UCSD-AML1 (cell line): ENCODE measurements around the gene AFG3L2.

Source experiments
- DNase-seq: peaks from one replicate; lab custom pipeline; 2025; ENCODE audit not compliant: unreplicated experiment; lab: John Stamatoyannopoulos, UW

The AFG3L2 gene

DNA sequence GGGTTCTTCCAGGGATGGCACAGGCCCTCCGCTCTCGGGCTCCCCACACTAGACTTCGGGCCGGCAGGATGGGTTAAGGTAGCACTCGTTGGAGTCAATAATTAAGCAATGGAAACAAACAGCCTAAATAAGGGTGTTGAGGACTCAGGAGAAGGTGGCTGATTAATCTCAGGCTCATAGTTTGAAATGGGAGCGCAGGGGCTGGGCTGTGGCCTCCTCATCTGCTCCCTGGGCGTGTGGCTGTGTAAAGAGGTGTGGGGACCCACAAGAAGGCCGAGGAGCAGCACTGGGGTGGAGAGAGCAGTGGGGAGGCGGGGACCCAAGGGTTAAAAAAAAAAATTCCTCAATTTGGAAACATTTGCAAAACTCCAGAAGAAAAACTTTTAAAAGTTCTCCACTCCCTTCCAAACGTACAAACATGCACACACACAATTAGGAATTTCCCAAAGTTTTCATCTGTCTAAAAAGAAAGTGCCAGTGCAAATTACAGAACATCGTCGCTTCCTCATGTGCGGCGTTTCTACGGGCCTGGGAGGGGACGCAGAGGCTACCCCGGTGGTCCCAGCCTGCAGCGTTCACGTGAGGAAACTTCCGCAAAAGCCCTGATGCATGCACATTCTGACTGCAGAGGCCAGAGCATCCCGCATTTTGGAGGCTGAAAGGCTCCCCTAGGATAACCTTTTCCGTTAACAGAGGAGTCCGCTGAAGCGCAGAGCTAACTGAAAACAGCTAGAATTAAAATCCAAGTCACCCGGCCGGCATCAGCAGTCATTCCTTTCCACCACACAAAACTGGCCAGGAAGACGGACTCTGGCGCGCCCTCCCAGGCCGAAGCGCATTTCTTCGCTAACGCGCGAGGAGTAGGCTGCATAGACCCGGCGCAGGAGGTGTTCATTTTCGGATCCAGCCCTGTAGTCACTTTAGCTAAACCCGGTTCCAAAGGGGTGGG, 70.0 kb downstream of the AFG3L2 start:
- DNase-seq: no peak

DNA sequence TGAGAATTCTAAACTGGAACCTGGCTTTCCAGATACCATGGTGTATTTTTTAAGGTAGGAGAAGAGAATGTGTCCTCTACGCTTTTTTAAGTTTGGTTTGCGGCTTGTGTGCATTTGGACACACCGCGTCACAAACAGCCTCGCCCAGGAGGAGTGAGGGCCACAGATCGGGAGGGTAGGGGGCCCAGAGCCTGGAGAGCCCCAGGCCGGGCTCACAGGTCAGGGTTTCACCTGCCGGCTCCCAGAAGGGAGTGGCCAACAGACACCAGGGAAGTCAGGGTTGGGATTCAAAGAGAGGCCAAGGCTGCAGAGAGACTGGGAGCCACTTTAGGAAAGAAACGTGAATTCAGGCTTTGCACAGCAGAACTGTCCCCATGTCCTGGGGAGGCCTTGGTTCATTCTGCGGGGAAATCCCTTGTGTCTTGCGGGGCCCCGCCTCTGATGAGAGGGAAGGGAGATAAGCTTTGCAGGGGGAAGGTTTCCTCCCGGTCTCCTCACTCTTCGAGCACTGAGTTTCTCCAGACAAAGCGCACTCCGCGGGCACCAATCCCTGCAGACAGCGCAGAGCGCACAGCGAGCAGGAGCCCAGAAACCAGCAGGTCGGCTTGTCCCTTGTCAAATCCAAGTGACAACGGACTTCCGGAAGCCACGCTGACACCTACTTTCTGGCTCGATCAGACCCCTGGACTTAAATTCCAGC, 70.9 kb downstream of the AFG3L2 start:
- no peak for DNase-seq

DNA sequence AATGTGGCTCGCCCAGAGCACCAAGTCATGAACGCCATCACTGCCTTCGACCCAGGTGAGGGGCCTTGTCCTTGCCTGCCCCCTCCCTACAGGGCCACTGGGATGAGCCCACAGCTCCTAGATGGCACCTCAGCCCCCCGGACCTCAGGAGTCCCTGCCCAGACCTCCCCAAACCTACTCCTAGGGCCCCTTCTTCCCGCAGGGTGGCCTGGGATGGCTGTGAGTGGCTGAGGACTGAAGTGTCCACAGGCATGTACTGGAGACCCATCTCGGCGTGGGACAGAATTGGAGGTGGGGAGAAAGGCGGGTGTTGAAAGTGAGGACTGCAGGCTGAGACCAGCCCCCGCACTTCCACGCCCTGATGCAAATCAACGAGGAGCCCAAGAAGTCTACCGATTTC, 71.8 kb downstream of the AFG3L2 start:
- no peak for DNase-seq

DNA sequence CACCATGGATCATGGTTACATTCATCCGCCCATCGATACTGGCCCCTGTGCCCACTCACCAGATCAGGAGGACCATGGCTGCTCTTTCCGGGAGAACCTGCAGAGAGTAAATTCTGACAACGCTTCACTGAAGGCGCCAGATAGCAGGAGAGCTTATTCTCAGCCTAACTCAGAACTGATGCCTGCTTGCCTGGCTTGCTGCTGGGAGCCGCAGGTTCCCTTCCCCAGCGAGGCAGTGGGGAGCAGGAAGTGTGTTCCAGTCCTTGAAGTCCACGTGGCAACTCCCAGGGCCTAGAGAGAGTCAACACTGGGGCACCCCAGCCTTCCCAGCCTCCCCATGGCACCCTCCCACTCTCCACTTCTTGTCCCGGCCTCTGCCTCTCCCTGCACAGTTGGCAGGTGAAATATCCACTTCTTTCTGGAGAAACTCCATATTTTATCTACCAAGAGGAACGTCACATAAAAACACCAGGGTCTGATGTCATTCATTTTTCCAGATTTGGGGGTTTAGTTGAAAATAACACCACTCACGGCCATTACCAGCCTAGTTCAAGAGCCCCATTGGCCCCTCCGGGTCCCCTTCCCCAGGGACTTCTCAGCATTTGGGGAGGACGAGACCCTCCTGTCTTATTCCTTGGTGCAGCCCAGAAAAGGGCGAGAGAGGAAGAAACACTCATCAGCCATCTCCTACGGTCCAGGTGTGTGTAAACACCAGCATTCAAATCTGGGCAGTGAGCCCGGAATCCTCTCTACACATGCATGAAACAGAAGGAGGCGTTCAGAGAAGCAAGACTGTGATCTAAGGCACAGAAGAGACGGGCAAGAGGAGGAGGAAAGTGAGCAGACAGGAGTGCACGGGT, 72.4 kb downstream of the AFG3L2 start:
- no peak for DNase-seq

DNA sequence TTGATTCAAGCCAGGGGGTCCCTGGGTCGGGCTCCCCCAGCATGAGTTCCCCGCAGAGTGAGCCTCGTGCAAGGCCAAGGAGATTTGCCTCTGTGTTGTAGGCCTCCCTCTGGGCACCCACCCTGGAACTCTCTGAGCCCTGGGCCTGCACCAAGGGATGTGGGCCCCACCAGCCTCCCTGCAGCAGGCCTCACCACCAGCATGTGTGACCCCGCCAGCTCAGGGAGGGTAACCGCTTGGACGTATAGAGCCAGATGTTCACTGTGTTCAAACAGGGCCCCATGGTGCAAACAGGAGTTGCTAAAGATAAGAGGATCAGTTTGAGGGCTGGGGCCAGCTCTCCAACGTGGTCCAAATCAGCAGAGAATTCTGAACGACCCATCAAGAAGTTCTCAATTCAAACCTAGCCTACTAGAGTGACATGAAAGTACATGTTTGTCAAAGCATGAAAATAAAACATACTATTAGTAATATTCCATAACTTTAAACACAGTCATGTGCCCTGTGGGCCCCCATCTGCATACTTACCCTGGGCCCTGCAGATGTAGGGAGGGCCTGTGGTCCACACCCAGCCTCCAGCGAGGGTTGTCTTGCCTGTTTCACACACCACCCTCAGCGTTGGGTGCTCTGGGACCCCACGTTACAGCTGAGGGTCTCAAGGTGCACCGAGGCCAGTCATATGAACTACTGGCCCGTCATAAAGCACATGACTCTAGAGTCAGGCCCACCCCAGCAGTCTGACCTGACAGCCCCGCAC, 74.5 kb downstream of the AFG3L2 start:
- no peak for DNase-seq

DNA sequence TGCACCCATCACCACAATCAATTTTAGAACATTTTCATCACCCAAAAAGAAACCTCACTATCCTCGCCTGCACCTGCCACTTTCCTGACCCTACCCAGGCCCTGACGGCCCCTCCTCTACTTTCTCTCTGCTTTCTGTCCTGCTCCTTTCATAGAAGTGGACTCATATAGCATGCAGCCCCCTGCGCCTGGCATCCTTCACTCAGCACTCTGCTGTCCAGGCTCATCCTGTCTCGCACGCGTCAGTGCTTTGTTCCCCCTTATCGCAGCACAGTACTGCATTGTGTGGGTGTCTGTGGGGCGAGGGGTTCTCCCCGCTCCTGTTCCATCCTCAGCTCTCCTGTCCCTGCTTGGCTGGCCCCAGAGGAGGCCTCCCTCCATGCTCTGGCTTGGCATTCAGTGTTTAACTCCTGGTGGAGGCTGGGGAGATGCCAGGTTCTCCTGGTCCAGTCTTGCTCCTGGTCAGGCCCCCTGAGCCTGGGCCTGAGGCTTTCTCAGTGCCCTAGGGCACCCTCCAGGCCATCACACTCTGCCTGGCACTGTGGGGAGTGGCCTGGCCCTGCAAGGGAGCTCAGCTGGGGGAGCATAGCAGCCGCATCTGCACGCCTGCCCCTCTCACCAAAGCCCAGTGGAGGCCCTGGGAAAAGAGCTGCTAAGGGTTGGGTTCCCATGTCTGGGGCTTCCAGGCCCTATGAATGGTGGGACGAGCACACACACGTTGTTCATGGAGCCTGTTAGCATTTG, 75.6 kb downstream of the AFG3L2 start:
- DNase-seq: no peak

DNA sequence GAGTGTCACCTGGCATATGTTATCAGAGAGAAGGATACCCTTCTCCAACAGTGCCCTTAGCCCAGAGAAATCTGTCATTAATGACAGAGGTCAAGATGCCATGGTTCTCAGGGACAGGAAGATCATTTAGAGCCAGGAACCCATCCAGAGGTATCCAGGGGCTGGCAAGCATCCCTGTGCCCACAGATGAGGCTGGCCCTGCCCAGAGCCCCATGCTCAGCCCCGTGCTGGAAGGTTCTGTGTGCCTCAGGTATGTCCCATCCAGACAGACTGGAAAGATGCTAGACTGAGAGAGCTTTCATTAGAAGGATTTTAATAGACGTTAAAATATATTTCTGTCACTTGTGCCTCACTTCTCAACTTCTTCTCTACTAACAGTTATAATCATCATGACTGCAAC, 77.2 kb downstream of the AFG3L2 start:
- no peak for DNase-seq

DNA sequence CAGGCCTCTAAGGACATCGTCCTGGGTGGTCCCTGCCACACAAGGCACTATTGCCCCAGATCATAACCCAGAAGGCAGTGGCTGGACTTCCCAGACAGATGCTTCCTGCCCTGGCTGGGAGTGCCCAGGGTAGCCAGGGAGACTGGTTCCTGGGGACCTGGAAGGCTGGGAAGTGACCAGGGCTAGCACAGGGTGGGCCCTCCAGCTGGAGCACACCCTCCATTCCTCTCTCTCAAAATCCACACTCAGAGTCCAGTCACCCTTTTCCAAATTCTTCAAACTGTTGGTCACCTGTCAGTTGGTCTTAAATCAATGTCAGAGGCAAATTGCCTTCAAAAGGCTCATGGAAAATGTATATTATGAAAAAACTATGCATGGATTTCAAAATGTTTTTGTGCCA, 80.6 kb downstream of the AFG3L2 start:
- no peak for DNase-seq

DNA sequence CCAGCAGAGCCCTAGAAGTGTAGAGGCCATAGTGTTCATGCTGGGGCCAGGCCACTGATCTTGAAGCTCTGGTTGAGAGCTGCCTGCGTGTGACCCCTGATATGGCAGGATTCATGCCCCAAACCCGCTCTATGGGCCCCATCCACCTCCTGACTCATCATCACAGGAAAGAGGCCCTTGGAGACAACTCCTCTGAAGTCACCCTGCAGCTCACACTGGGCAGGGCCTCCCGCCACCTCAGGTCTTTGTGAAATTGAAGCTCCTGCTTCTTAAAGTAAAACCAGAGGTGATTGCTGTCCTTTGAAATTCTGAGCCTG, 81.0 kb downstream of the AFG3L2 start:
- no peak for DNase-seq

DNA sequence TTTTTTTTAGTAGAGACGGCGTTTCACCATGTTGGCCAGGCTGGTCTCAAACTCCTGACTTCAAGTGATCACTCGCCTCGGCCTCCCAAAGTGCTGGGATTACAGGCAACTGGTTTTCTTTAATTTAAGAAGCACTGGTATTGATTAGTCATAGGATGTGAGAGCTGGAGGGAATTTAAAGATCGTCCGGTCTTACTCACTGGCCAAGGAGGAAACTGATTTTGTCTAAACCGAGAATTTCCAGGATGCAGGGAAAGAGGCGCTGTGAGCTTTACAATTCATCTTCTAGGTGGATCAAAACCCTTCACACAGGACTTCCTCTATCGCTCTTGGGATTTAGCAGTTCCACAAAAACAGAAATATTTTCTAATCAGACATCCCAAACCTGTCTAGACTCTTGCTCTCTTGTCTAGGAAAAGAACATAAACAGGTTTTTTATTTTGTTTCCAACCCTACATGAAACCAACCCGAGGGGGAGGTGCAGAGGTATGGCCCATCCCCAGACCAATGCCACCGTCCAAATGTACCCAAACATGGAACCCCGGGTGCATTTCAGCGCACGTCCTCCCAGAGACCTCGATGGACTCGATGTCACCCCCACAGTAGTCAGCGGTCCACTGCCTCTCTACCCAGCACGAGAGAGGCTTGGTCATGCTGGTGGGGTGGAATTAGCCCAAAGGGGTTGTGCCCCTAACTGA, 81.5 kb downstream of the AFG3L2 start:
- no peak for DNase-seq

DNA sequence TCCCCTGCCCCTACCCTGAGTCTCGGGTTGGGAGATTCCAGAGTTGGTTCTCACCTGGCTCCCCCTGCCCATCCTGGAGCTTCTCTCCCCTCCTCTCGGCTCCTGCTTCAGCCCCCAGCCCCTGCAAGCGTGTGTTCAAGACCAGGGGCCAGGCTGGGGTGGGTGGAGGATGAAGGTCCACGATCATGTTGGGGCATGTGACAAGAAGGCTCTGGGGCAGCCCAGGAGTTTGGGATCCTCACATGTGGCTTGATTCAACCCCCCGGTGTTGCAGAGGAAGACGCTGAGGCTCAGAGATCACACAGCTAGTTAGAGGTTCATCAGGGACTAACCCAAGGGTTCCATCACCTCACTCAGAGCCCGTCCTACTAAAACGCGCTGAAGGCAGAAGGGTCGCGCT, 83.2 kb downstream of the AFG3L2 start:
- no peak for DNase-seq

DNA sequence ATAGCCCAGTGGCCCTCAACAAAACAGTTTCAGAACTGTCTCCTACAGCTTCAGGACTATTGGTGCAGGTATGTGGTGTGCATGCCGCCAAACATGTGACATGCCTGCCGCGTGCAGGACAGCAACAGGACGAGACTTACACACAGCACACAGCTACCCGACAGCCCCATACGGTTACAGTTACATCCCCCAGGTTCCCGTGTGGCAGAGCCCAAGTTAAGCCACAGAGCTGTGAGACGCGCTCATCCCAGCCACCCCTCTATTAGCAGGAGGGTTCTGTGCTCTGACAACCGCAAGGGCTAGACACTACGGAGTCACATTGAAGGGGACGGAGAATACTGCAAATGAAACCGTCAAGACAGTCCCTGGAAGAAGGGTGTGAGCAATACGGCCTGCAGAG, 85.3 kb downstream of the AFG3L2 start:
- DNase-seq: no peak

DNA sequence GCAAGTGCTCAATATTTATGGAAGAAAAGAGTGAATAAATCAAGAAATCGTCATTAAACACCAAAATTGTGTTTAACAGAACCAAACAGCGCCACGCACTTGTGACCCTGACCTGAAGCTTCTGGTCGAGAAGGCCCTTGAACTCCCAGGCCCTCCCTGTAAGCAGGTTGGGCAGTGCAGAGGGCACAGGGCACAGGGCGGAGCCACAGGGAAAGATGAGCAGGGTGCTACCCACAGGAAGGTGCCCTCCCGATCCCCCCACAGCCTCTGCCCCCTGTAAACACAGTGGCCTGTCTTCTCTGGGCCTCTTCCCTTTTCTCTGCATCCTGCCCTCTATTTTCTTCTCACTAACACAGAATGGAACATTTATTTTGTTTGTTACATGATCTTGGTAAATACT, 85.9 kb downstream of the AFG3L2 start:
- no peak for DNase-seq

DNA sequence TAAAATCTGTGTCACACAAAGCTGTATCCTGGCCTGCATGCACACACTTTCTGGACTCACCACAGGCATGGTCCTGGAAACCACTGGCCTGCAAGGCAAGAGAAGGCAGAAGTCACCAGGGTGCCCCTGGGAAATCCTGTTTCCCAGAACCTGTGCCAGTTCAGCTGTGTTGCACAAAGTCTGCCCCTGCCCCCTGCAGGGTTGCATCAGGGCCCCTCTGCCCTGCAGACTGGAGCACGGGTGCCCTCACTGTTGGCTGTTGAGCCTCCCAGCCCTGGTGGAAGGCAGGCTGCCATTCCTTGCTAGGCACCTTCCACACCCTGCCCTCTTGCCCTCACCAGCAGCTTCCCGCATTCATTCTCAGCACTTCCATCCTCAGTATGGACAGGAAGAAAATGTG, 86.9 kb downstream of the AFG3L2 start:
- no peak for DNase-seq

DNA sequence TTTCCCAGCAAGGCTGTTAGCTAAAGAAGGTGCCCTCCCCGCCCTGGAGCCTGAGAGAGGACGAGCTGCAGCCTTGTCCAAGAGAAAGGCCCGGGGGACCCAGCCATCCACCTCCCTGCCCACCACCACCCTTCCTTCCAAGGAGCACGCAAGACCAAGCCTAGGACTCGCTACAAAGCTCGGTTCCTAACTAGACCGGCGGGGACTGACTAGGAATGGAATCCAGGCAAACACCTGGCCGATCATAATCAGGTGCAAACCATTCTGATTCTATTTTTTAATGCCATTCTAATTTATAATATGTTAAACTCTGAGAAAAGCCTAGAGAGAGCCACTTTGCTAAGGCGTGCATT, 88.6 kb downstream of the AFG3L2 start:
- no peak for DNase-seq

DNA sequence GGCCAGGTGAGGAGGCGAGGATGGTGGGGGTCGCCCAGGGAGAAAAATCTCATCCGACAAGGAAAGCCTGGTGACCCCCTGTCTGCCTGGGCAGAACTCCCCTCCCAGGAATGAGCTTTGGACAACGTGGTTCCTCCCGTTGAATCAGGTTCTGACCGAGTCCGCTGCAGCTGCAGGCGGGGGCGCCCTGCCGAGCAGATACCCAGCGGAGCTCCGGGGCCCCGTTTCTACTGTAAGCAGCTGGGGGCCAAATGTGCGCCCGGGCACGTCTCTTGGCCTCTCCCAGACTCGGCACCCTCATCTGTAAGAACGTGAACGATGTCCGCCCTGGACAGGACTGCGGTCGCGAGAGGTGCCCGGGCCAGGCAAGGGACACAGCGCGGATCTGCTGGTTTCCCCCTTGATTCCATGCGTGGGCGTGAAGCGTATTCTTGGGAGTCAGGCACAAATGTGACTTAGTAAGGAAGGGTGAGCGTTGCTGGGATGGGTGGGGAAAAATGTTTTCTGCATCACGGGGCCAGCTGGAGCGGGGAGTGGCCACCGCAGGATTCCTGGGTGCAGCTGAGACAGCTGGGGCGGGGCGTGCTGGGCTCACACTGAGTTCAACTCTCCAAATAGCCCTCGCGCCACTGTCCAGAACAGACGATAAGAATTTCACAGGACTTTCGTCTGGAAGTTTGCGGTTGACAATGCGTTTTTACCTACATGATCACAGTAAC, 89.2 kb downstream of the AFG3L2 start:
- no peak for DNase-seq

DNA sequence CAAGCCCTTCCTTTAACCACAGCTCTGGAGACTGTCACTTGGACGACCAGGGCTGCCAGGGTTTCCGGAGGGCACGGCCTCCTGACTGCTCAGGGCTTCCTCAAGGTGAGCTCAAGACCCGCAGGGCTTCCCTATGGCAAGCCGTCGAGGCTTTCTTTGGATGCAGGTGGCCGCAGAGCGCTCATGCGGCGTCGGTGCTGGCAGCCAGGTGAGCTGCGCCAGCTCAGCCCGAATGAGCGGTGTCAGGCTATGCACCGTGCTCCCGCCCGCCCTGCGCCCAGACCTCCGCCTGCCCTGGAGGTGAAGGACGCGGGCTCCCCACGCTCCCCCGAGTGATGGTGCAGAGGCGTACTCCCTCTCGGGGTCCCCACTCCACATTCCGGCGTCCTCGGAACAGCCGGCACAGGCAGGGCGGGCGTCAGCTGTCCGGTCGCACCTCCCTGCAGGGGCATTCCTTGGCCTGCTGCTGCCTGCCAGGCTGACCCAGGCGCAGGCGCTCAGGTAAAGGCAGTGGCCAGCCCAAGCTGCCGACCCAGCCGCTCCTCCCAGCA, 89.8 kb downstream of the AFG3L2 start:
- no peak for DNase-seq

DNA sequence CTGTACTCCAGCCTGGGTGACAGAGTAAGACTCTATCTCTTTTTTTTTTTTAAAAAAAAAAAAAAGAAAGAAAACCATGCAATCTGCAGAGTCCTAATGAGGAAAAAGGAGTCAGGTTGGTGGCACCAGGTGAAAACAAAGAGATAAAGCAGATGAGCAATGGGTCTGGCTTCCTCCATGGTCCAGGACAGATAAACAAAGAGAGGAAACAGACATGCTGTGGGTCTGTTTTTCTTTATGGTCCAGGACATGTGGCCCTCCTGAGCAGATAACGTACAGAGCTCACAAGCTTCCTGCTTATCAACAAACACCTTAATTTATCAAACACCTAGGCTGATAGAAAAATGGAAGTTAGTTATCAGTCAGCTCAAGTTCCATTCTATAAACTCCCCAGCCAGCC, 93.4 kb downstream of the AFG3L2 start:
- DNase-seq: no peak

DNA sequence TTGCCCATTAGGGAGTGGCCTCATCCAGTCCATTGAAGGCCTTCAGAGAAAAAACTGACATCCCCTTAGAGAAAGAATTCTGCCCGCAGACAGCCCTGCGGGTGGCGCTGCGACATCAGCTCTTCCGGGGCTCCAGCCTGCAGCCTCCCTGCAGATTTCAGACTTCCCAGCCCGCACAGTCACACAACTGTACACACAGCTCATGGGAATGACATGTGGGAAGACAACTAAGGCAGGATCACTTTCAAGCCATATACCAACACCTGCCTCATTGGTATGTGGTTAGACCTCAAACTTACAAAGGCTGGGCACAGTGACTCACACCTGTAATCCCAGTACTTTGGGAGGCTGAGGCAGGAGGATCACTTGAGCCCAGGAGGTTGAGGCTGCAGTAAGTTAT, 93.8 kb downstream of the AFG3L2 start:
- DNase-seq: no peak
